Melanocyte of skin (primary cell): ENCODE results near the gene ATPAF2. TPM values are rescaled to one million over a fixed set of nuclear protein-coding genes. Genes with fewer than 3 reads are reported as not detected.

Experiments used
- total RNA-seq, 2 donors: library from RNA; depleted of rRNA; stranded (reverse); fragments of >200 nt; gene quantifications; 2 replicates each; pipeline ENCODE4 v1.2.3, GENCODE V29; 2012

ATPAF2 gene
- total RNA-seq = 10 to 100 TPM; 13.1 to 18.0 TPM

GRCh38 chr17:18038861-18039534 is at the start of gene ATPAF2, which contains the start of gene GID4:
Gene ATPAF2, minus strand, starts transcription at chr17:18039168. Its CDS starts 155 bp downstream, at chr17:18039013.
Gene GID4, plus strand, starts transcription at chr17:18039408. Its CDS starts 57 bp downstream, at chr17:18039465.

GRCh38 chr17:18087610-18088491 is 48.9 kb upstream of the ATPAF2 start, which contains the start of gene DRG2:
Gene DRG2, plus strand, starts transcription at chr17:18087948. Its CDS starts 76 bp downstream, at chr17:18088024.

GRCh38 chr17:17972126-17972951 is 66.6 kb downstream of the ATPAF2 start, which contains the start of the genes DRC3 and TOM1L2:
Gene DRC3, plus strand, starts transcription at chr17:17972862. Its CDS starts 4,737 bp downstream, at chr17:17977599.
Gene TOM1L2, minus strand, starts transcription at chr17:17972400. Its CDS starts 87 bp downstream, at chr17:17972313.

Other genes with a start within 250 kb of the ATPAF2 start
- gene SREBF1, start 202.2 kb downstream of the ATPAF2 start, total RNA-seq = 100 to 1,000 TPM; 116 to 136 TPM
- 10 to 100 TPM; 34.6 to 45.8 TPM for gene TOM1L2, start 66.8 kb downstream of the ATPAF2 start, total RNA-seq
- gene DRC3, start 66.3 kb downstream of the ATPAF2 start, total RNA-seq = 1 to 10 TPM in 1 of 2 donors, under 1 TPM in 1; 0.69 to 4.3 TPM
- gene GID4, start 240 bp upstream of the ATPAF2 start, total RNA-seq = 1 to 10 TPM; 8.3 TPM
- 10 to 100 TPM; 33.0 to 40.6 TPM for gene DRG2, start 48.8 kb upstream of the ATPAF2 start, total RNA-seq
- 1 to 10 TPM in 1 of 2 donors, under 1 TPM in 1; 0.67 to 1.4 TPM for gene MYO15A, start 69.6 kb upstream of the ATPAF2 start, total RNA-seq
- gene ALKBH5, start 144.7 kb upstream of the ATPAF2 start, total RNA-seq = 100 to 1,000 TPM in 1 of 2 donors, 10 to 100 TPM in 1; 91.5 to 106 TPM
- 10 to 100 TPM; 27.3 to 30.3 TPM for gene LLGL1, start 186.5 kb upstream of the ATPAF2 start, total RNA-seq
- 100 to 1,000 TPM; 127 to 166 TPM for gene FLII, start 219.6 kb upstream of the ATPAF2 start, total RNA-seq
- gene MIEF2, start 221.5 kb upstream of the ATPAF2 start, total RNA-seq = 10 to 100 TPM; 13.1 to 15.7 TPM